ENCODE data around the gene CPLX4.

DNA sequence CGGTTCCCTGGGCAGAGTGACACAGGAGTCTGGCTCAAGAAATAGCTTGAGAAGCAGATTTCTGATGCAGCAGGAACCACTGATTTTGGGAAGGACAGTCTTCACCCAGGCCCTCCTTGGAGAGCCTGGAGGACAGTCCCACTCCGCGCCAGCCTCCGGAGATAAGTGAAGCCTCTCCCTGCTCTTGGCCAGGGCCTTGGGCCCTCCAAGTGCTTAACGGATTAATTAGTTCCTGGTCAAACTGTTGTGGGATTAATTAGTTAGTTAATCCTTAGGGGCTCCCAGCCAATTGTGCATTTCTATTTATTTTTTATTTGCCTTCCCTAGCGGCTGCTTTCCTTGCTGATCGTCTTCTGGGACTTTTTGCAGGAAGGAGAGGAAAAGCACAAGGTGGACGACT lies 19.6 kb downstream of the CPLX4 start:
- TF ChIP-seq CTCF (optimal IDR thresholded peaks at IDR 0.05 in 1 of 3, IDR thresholded peaks at IDR 0.05 in 1 of 3, conservative IDR thresholded peaks at IDR 0.05 in 1 of 3; ENCODE audit: extremely low read depth in 1 of 3, insufficient read depth in 2 of 3, low read length in 3 of 3): no peak
- no peak for TF ChIP-seq EZH2 (IDR thresholded peaks at IDR 0.05; ENCODE audit: low read length)

Measured in keratinocyte (primary cell).